Stimulated activated CD8-positive, alpha-beta memory T cell treated with anti-CD3 and anti-CD28 coated beads, Interleukin-12 subunit alpha, Interleukin-12 subunit beta, amount 100 ng/mL, for 1 hour (primary cell): ENCODE data around the gene PARD3.

Experiments used
- DNase-seq: peaks from one replicate; pipeline ENCODE4 v3.0.0-alpha.2; 2020; ENCODE audit warnings: low read depth

Gene PARD3

DNA sequence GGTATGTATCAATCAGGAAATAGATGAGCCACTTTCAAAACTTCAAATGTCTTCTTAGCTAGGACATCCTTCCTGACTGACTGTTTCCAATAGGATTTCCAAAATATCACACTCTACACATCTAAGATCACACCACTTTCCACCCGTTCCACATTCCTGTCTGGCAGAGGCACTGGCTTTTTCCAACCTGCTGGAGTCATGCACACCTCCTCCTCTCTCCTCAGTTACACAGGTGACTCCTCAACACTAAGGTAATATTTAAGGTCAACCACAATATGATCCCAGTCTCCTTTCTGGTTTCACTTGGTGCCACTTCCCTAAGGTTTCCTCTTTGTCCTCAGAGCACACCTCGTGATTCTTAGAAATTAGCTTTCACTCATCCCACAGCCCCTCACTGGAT, 196.5 kb downstream of the PARD3 start:
- no peak for DNase-seq

GRCh38 chr10:34615770-34616169, 199.3 kb downstream of the PARD3 start:
- no peak for DNase-seq

- no peak for DNase-seq
Measured at GRCh38 chr10:34613491-34613890, 201.6 kb downstream of the PARD3 start.

DNA sequence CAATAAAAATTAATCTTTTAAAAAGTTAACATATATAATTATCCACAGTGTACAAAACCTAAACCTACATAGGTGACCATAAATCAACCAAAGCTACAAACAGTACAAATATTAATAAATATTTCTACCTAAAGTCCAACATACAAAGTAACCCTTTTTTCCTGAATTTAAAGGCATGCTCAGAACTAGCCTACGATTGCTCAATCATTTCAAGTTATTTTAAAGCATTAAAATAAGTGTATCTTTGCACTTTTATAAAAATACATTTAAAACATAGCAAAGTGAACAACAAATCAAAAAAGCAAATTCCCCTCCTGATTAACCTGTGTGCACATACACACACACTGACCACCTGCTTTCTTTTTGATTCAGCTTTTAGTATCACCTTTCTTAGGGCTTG, 202.2 kb downstream of the PARD3 start:
- no peak for DNase-seq

GRCh38 chr10:34612446-34612845, 202.7 kb downstream of the PARD3 start:
- DNase-seq, result no peak

- DNase-seq, result no peak
Measured at GRCh38 chr10:34609287-34609940, 205.7 kb downstream of the PARD3 start.

DNA sequence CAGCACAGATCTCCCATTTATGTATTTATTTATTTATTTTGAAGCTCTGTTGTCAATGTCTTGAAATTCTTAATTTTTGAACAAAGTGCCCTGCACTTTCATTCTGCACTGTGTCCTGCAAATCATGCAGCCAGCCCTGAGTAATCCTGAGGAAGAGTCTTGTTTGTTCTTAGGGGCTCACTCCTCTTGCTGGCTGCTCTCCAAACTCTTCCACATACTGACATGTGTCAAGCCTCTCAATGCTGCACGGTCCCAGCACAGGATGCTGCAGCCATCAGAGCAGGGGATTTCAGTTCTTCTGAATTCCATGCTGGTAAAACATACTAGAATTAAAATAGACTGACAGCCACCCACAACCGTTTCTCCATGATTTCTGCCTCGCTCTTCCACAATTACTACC, 207.2 kb downstream of the PARD3 start:
- no peak for DNase-seq

- DNase-seq, result no peak
Measured at GRCh38 chr10:34606890-34607289, 208.2 kb downstream of the PARD3 start.

DNA sequence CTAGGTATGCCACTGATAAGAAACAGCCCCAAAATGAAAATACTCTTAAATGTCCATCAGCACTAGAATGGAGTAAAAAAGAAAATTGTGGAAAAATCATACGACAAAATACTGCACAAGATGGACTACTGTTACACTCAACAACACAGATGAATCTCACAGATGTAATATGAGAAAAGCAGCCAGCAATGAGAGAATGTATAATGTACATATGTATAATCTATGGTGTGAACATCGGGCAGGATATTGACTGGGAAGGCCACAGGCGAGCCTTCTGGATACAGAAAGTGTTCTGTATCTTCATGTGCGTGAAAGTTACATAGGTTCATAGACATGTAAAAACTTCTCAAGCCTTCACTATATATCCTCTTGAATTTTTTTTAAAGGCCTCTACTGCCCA, 212.6 kb downstream of the PARD3 start:
- no peak for DNase-seq

- DNase-seq, result no peak
Measured at GRCh38 chr10:34601691-34602090, 213.4 kb downstream of the PARD3 start.

DNA sequence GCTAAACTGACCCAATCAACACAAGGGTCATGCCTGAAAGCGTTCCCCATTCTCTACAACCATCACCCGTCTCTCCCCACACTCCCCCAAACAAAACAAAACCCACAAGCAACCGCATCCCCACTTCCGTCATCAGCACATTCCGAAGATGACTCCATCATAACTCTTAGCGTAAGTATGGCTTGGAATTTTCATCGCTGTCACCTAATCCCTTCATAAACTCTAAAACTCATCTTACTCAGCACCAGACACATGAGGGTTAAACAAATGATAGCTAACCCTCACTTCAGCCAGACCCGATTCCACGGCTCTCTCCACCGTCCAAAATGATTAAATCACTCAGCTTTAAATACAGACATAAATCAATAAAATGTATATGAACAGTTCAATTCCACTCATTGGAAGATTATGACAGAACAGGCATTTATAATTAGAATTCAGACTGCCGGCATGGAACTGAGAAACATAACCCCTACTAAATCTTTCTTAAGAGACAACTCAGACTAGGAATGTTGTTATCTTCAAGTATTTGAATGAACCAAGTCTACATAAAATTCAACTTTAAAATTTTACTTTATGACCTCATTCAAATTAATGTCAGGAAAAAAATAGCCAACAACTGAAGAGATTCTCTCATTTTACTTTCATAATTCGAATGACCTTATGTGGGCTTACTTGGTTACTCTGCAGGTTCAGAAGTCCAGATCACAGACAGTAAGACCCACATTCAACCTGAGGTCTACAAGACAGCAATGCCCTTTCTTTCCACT, 215.9 kb downstream of the PARD3 start:
- no peak for DNase-seq

GRCh38 chr10:34596351-34596750, 218.7 kb downstream of the PARD3 start:
- DNase-seq, result no peak

- no peak for DNase-seq
Measured at GRCh38 chr10:34593930-34594329, 221.2 kb downstream of the PARD3 start.

- no peak for DNase-seq
Measured at GRCh38 chr10:34593374-34593890, 221.7 kb downstream of the PARD3 start.

- DNase-seq, result no peak
Measured at GRCh38 chr10:34590793-34591192, 224.3 kb downstream of the PARD3 start.

DNA sequence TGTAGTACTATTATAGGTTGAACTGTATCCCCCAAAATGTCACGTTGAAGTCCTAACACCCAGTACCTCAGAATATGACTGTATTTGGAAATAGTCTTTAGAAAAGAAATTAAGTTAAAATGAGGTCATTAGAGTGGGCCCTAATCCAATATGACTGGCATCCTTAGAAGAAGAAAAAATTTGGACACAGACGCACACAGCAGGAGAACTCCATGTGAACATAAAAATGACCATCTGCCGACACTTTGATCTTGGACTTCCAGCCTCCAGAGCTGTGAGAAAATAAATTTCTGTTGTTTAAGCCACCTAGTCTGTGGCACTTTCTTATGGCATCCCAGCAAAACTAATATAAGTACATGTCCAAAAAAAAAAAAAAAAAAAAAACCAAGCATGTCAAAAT, 225.8 kb downstream of the PARD3 start:
- no peak for DNase-seq

DNA sequence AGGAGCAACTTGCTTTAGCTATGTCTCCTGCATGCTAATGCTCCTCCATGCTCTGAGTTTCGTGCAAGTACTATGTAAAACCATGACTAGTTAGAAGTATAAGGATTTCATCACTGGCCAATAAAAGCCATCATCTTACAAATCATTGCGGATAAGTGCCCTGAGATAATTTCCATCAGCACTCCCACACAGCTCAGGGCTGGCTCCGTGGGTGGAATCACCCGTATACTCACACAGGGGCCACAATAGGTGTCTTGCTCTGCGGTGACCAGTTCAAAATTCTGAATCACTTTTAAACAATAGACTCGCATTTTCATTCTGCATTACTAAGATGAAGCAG, 227.4 kb downstream of the PARD3 start:
- DNase-seq, result no peak

GRCh38 chr10:34587002-34587679, 228.0 kb downstream of the PARD3 start:
- DNase-seq, result no peak

GRCh38 chr10:34585422-34586112, 229.5 kb downstream of the PARD3 start:
- no peak for DNase-seq

DNA sequence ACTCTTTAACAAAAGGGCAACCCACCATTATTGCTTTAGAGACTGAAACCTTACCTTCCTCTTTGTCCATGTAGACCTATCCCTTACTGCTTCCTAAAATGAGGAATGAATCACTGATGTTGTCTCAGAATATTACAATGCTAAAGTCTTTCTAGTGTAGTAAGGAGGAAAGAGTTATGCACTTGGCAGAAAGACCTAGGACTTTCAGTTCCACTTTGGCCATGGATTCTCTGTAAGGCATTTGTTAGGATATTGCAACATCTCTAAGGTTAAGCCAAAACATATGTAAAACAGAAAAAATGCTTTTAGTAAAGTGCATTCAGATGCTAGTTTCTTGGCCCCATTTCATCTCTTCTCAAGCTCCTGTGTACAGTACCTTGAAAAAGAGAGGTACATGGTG, 230.9 kb downstream of the PARD3 start:
- no peak for DNase-seq

DNA sequence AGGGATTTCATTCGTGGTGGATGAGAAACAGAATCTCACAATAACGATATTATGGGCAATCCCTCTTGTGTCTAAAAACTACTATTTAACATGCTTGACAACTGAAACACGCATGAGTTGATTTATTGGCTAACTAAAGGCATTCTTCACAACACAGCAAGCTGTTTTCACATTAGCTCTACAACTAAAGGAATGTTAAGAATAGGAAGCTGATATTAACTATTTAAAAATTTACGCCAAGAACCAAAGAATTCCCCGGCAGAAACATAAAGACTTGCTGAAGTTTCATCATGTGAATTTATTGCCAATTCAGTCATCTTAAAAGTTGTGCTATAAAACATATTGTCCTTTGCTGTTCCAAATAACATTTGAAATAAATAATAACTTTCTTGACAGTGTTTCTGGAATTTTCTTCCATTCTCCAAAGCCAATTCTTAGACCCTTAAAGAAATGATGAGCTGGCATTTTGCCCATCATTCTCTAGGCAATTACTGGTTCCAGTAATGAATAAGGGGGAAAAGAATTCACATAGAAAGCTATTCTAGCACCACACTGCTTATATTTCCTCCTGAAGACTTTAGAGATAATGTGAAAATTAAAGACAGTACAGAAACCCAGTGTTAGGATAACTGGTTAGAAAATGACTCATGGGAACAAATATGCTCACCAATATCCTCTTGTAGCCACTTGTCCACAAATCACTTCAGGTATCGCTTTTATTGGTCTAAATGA, 233.1 kb downstream of the PARD3 start:
- no peak for DNase-seq

DNA sequence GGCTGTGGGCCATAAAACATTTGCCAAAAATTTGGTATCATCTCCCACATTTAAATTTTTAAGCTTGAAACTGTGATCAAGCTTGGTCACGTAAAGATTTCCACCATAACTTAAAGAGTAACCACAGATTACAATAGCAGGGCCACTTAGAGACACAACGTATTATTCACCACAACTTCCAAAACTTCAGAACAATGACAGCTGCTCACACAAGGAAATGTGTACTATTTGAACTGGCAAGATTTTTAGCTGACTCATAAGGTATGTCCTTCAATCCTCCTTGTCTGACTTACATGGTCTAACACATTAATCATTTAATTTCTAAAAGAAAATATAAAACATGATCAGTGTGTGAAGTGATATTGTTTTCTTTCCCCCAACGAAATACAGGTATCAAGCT, 234.5 kb downstream of the PARD3 start:
- no peak for DNase-seq
